ENCODE data around the gene PITPNM1. TPM values are rescaled to one million over a fixed set of nuclear protein-coding genes. Genes with fewer than 3 reads are reported as not detected.

Gene PITPNM1
- total and polyA plus RNA-seq, 2 of the 13 experiments (the other 11 are each of a cell fraction or from before 2014, with no cell fraction given), result 8.2 to 8.5 TPM

DNA sequence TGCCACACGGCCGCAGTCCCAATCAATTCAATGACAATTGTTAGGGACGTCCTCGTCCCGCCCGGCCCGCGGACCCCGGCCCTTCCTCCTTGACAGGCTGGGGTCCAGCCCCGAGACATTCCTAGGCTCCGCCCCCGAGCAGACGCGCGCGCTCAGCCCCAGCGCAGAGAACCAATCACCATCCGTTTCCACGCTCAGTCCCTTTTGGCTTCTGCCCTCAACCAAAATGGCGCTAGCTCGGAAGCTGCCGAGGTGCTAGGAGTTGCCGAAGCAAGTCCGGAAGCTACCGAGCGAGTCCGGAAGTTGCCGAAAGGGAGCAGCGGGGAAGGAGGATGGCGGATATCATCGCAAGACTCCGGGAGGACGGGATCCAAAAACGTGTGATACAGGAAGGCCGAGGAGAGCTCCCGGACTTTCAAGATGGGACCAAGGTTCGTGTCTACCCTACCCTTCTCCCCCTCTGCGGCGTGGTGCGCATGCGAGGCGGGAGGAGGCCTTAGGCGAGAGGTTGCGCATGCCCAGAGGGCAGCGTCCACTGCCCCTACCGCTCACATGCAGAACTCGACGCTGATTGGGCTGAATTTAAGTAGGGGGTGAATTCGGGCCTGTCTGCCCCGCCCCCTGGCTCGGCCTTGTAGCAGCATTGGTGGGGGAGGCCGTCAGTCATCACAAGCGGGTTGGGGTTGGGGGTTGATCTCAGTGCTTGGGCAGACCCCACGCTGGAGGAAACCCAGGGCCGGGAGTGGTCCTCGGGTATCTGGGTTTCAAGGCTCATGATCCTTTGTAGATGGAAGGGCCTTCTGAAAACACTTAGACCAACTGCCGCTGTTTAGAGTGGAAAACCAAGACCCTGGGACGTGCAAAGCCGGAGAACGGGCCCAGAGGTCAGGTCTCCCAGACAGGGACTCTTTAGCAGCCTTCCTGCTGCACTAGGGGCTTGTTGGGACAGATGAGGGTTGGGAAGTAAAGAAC is 22.1 kb downstream of the PITPNM1 start, which contains the start of gene AIP (continued):
- TF ChIP-seq, protein P1, sequence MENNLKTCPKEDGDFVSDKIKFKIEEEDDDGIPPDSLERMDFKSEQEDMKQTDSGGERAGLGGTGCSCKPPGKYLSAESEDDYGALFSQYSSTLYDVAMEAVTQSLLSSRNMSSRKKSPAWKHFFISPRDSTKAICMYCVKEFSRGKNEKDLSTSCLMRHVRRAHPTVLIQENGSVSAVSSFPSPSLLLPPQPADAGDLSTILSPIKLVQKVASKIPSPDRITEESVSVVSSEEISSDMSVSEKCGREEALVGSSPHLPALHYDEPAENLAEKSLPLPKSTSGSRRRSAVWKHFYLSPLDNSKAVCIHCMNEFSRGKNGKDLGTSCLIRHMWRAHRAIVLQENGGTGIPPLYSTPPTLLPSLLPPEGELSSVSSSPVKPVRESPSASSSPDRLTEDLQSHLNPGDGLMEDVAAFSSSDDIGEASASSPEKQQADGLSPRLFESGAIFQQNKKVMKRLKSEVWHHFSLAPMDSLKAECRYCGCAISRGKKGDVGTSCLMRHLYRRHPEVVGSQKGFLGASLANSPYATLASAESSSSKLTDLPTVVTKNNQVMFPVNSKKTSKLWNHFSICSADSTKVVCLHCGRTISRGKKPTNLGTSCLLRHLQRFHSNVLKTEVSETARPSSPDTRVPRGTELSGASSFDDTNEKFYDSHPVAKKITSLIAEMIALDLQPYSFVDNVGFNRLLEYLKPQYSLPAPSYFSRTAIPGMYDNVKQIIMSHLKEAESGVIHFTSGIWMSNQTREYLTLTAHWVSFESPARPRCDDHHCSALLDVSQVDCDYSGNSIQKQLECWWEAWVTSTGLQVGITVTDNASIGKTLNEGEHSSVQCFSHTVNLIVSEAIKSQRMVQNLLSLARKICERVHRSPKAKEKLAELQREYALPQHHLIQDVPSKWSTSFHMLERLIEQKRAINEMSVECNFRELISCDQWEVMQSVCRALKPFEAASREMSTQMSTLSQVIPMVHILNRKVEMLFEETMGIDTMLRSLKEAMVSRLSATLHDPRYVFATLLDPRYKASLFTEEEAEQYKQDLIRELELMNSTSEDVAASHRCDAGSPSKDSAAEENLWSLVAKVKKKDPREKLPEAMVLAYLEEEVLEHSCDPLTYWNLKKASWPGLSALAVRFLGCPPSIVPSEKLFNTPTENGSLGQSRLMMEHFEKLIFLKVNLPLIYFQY (CRISPR knock-in tag; IDR thresholded peaks at IDR 0.05; ENCODE audit: borderline replicate concordance), result peak; percentile 74; the same call in 1 of the 2 replicates
- TF ChIP-seq, protein P2, sequence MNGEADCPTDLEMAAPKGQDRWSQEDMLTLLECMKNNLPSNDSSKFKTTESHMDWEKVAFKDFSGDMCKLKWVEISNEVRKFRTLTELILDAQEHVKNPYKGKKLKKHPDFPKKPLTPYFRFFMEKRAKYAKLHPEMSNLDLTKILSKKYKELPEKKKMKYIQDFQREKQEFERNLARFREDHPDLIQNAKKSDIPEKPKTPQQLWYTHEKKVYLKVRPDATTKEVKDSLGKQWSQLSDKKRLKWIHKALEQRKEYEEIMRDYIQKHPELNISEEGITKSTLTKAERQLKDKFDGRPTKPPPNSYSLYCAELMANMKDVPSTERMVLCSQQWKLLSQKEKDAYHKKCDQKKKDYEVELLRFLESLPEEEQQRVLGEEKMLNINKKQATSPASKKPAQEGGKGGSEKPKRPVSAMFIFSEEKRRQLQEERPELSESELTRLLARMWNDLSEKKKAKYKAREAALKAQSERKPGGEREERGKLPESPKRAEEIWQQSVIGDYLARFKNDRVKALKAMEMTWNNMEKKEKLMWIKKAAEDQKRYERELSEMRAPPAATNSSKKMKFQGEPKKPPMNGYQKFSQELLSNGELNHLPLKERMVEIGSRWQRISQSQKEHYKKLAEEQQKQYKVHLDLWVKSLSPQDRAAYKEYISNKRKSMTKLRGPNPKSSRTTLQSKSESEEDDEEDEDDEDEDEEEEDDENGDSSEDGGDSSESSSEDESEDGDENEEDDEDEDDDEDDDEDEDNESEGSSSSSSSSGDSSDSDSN (CRISPR knock-in tag; IDR thresholded peaks at IDR 0.05), result no peak; the same call in 1 of the 2 replicates
- TF ChIP-seq ZNF788 (CRISPR knock-in tag; IDR thresholded peaks at IDR 0.05; ENCODE audit: borderline replicate concordance) (peak; percentile 87), STAG1 (CRISPR knock-in tag; IDR thresholded peaks at IDR 0.05) (peak; percentile 21), SIN3B (IDR thresholded peaks at IDR 0.05; ENCODE audit: low read length) (peak; percentile 78), PAWR (CRISPR knock-in tag; IDR thresholded peaks at IDR 0.05; ENCODE audit: borderline replicate concordance) (peak; percentile 76), ZNF333 (CRISPR knock-in tag; IDR thresholded peaks at IDR 0.05; ENCODE audit: borderline replicate concordance) (no peak; the same call in 1 of the 2 replicates), KDM4B (CRISPR knock-in tag; IDR thresholded peaks at IDR 0.05) (peak; percentile 70; the same call in 1 of the 2 replicates), ZNF552 (CRISPR knock-in tag; IDR thresholded peaks at IDR 0.05; ENCODE audit: borderline replicate concordance) (peak; percentile 95; the same call in 1 of the 2 replicates), FOSL2 (CRISPR knock-in tag; IDR thresholded peaks at IDR 0.05) (0 out of 2 replicates have a peak, but pooled peaks have one; percentile 46), NFE2 (CRISPR knock-in tag; IDR thresholded peaks at IDR 0.05) (no peak)
- TF ChIP-seq, protein P3, sequence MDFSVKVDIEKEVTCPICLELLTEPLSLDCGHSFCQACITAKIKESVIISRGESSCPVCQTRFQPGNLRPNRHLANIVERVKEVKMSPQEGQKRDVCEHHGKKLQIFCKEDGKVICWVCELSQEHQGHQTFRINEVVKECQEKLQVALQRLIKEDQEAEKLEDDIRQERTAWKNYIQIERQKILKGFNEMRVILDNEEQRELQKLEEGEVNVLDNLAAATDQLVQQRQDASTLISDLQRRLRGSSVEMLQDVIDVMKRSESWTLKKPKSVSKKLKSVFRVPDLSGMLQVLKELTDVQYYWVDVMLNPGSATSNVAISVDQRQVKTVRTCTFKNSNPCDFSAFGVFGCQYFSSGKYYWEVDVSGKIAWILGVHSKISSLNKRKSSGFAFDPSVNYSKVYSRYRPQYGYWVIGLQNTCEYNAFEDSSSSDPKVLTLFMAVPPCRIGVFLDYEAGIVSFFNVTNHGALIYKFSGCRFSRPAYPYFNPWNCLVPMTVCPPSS (IDR thresholded peaks at IDR 0.05), result no peak
- TF ChIP-seq, protein P4, sequence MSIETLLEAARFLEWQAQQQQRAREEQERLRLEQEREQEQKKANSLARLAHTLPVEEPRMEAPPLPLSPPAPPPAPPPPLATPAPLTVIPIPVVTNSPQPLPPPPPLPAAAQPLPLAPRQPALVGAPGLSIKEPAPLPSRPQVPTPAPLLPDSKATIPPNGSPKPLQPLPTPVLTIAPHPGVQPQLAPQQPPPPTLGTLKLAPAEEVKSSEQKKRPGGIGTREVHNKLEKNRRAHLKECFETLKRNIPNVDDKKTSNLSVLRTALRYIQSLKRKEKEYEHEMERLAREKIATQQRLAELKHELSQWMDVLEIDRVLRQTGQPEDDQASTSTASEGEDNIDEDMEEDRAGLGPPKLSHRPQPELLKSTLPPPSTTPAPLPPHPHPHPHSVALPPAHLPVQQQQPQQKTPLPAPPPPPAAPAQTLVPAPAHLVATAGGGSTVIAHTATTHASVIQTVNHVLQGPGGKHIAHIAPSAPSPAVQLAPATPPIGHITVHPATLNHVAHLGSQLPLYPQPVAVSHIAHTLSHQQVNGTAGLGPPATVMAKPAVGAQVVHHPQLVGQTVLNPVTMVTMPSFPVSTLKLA (IDR thresholded peaks at IDR 0.05), result peak; percentile 10; the same call in 1 of the 2 replicates
- TF ChIP-seq, protein P5, sequence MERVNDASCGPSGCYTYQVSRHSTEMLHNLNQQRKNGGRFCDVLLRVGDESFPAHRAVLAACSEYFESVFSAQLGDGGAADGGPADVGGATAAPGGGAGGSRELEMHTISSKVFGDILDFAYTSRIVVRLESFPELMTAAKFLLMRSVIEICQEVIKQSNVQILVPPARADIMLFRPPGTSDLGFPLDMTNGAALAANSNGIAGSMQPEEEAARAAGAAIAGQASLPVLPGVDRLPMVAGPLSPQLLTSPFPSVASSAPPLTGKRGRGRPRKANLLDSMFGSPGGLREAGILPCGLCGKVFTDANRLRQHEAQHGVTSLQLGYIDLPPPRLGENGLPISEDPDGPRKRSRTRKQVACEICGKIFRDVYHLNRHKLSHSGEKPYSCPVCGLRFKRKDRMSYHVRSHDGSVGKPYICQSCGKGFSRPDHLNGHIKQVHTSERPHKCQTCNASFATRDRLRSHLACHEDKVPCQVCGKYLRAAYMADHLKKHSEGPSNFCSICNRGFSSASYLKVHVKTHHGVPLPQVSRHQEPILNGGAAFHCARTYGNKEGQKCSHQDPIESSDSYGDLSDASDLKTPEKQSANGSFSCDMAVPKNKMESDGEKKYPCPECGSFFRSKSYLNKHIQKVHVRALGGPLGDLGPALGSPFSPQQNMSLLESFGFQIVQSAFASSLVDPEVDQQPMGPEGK (CRISPR knock-in tag; IDR thresholded peaks at IDR 0.05), result no peak; the same call in 1 of the 2 replicates
- TF ChIP-seq, protein P6, sequence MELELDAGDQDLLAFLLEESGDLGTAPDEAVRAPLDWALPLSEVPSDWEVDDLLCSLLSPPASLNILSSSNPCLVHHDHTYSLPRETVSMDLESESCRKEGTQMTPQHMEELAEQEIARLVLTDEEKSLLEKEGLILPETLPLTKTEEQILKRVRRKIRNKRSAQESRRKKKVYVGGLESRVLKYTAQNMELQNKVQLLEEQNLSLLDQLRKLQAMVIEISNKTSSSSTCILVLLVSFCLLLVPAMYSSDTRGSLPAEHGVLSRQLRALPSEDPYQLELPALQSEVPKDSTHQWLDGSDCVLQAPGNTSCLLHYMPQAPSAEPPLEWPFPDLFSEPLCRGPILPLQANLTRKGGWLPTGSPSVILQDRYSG (CRISPR knock-in tag; IDR thresholded peaks at IDR 0.05), result peak; percentile 84

Data from HepG2 (cell line).